BJ (cell line): ENCODE measurements around the gene USP22. TPM values are rescaled to one million over a fixed set of nuclear protein-coding genes. Genes with fewer than 3 reads are reported as not detected.
A peak's percentile ranks its signal among the peaks of the same experiment; 100 is the strongest.

ENCODE experiments used
- CTCF ChIA-PET: fragments of 350-600 bp; formaldehyde crosslinking; extraction: SDS; loops from one replicate; lab custom pipeline; 2021; ENCODE audit warnings: antibody characterized with exemption, inconsistent platforms; lab: Yijun Ruan, JAX
- POLR2A ChIA-PET: fragments of 300-600 bp; sonication (Branson Sonifier 250); formaldehyde crosslinking; extraction: SDS; loops from one replicate; lab custom pipeline; 2021; ENCODE audit warnings: antibody characterized with exemption; lab: Charles Lee
- DNase-seq: peaks from one replicate; pipeline ENCODE4 v3.0.0-alpha.2; 2011; ENCODE audit warnings: low read depth
- H3K27me3 ChIP-seq: 2 replicates; pipeline ENCODE4 v1.6.0; 2011; ENCODE audit warnings: low read length; ENCODE audit not compliant: control insufficient read depth, insufficient read depth
- H3K36me3 ChIP-seq: 2 replicates; pipeline ENCODE4 v1.5.1; 2011; ENCODE audit warnings: low read length; ENCODE audit not compliant: control insufficient read depth, insufficient read depth
- H3K4me3 ChIP-seq: 2 replicates; pipeline ENCODE4 v1.5.1; 2011; ENCODE audit warnings: low read depth, mild to moderate bottlenecking, control low read depth, low read length
- polyA plus RNA-seq: library from polyadenylated mRNA; depleted of rRNA; stranded (reverse); fragments of >200 nt; gene quantifications from 2 replicates; pipeline ENCODE4 v1.2.3, GENCODE V29; 2011
- TF ChIP-seq, protein P1 (sequence below): IDR thresholded peaks from 2 replicates; pipeline ENCODE4 v1.5.1; 2011; ENCODE audit warnings: low read depth, mild to moderate bottlenecking, control low read depth, inconsistent platforms, low read length, moderate library complexity; ENCODE audit not compliant: insufficient read depth

USP22 gene
- polyA plus RNA-seq, 1 experiment, result 212 TPM

DNA sequence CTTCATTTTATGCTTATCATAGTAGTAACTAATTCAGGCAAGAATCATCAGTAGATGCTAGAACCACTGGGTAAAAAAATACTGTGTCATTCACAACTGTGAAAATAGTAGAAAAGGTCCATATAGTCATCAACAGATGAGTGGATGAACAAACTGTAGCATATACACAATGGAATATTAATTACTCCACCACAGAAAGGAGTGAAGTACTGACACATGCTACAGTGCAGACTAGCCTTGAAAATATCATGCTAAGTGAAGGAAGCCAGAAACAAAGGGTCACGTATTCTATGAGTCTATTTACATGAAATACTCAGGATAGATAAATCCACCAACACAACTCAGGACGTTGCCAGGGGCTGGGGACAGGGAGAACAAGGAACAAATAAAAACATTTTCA, 13.3 kb downstream of the USP22 start:
- POLR2A ChIA-PET, result no interaction called here
- no peak for DNase-seq
- Histone ChIP-seq H3K27me3 (no peaks in the 10 kb centered on the region), H3K4me3 (no peak overlapping the region), H3K36me3 (peaks cover 12% of the 10 kb centered on the region)
- CTCF ChIA-PET, result no interaction called here
- TF ChIP-seq, protein P1, sequence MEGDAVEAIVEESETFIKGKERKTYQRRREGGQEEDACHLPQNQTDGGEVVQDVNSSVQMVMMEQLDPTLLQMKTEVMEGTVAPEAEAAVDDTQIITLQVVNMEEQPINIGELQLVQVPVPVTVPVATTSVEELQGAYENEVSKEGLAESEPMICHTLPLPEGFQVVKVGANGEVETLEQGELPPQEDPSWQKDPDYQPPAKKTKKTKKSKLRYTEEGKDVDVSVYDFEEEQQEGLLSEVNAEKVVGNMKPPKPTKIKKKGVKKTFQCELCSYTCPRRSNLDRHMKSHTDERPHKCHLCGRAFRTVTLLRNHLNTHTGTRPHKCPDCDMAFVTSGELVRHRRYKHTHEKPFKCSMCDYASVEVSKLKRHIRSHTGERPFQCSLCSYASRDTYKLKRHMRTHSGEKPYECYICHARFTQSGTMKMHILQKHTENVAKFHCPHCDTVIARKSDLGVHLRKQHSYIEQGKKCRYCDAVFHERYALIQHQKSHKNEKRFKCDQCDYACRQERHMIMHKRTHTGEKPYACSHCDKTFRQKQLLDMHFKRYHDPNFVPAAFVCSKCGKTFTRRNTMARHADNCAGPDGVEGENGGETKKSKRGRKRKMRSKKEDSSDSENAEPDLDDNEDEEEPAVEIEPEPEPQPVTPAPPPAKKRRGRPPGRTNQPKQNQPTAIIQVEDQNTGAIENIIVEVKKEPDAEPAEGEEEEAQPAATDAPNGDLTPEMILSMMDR, result no peak

DNA sequence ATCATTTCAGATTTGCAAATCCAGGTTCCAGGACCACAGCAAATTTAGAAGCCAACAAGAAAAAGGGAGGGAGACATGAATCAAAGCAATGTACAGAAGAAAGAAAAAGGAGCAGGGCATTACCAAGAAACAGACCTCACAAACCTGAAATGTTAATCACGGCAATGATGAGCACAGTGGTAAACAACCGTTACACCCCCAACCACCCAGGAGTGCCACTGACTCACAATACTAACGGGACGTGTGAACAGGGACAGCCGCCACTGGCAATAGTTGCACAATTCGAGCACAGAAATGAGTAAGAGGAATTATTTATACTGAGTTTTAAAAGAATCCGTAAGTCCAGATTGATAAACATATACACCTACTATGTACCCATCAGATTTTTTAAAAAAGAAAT, 13.8 kb downstream of the USP22 start:
- Histone ChIP-seq H3K27me3 (no peaks in the 10 kb centered on the region), H3K36me3 (peaks cover 12% of the 10 kb centered on the region), H3K4me3 (no peak overlapping the region)
- CTCF ChIA-PET, result no interaction called here
- DNase-seq, result peak; percentile 29
- POLR2A ChIA-PET, result no interaction called here
- TF ChIP-seq, protein P1, result no peak

DNA sequence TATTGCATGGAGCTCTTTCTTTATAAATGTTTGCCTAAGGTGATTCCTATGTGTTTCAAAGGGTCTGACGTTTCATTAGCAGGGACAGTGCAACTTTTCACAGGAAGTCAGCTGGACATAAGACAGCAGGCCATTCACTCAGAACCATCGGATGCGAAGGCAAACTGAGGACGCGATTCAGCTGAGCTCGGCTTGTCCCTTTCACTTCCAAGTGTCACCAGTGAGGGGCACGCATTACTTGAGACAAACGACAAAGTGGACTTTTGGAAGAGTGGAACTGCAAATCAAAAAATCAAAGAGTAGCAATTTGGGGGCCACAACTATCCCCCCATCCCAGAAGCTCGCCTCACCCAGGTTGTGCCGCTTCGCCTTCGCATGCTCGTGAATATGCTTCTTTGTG, 14.6 kb downstream of the USP22 start:
- TF ChIP-seq, protein P1, result no peak
- POLR2A ChIA-PET, result no interaction called here
- H3K36me3 ChIP-seq, result peaks cover 13% of the 10 kb centered on the region
- no peak overlapping the region for H3K4me3 ChIP-seq
- CTCF ChIA-PET, result no interaction called here
- DNase-seq, result no peak
- H3K27me3 ChIP-seq, result no peaks in the 10 kb centered on the region

DNA sequence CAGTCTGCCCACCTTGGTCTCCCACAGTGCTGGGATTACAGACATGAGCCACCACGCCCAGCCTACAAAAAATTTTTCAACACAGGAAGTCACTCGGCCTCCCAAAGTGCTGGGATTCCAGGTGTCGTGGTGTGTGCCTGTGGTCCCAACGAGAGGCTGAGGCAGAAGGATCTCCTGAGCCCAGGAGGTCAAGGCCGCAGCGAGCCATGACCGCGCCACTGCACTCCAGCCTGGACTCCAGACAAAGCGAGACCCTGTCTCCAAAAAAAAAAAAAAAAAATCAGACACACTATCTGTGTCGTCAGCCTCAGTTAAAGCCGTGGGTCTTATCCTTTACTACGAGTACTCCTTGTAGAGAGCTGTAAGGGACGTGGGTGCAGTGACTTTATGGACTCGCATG, 15.8 kb downstream of the USP22 start:
- CTCF ChIA-PET, result no interaction called here
- H3K27me3 ChIP-seq, result no peaks in the 10 kb centered on the region
- TF ChIP-seq, protein P1, result no peak
- DNase-seq, result no peak
- no peak overlapping the region for H3K4me3 ChIP-seq
- POLR2A ChIA-PET, result no interaction called here
- H3K36me3 ChIP-seq, result peaks cover 13% of the 10 kb centered on the region

DNA sequence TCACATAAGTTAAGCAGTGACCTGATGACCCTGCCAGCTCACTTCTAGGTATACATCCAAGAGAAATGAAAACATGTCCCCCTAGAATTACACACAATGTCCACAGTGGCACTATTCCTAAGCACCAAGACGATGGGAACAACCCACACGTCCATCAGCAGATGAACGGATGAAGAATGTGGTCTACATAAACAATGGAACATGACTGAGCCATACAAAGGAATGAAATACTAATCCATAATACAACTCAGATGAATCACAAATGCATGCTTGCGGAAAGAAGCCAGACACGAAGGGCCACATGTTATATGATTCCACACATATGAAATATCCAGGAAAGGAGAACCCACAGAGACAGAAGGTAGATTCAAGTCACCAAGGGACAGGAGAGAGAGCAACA, 17.4 kb downstream of the USP22 start:
- Histone ChIP-seq H3K27me3 (no peaks in the 10 kb centered on the region), H3K4me3 (no peak overlapping the region), H3K36me3 (peaks cover 20% of the 10 kb centered on the region)
- POLR2A ChIA-PET, result no interaction called here
- TF ChIP-seq, protein P1, result no peak
- no peak for DNase-seq
- CTCF ChIA-PET, result interaction anchor here (0.6 kb wide), 1 partner anchor 53 kb away, joined by 3 read pairs; no protein-coding TSS in a partner anchor
